GM19324 (cell line): ENCODE data around the gene MAP7D1.
"Not testable (repeated sequence)": the region's sequence is repeated elsewhere in the genome, so short reads cannot be mapped to it uniquely, and the experiment has no call there.

Source experiments
- ATAC-seq: cut with Tn5 transposase; IDR thresholded peaks from one replicate; pipeline ENCODE4 v1.9.1; 2021; ENCODE audit warnings: mild to moderate bottlenecking, moderate library complexity; ENCODE audit not compliant: unreplicated experiment, low FRiP score

Gene MAP7D1

GRCh38 chr1:36187800-36188593 lies 32.0 kb downstream of the MAP7D1 start:
- ATAC-seq = peak; percentile 62

GRCh38 chr1:36196805-36197204 lies 40.8 kb downstream of the MAP7D1 start:
- ATAC-seq = not testable (repeated sequence)

GRCh38 chr1:36198641-36199040 lies 42.7 kb downstream of the MAP7D1 start:
- ATAC-seq = no peak

GRCh38 chr1:36199934-36200741 lies 44.2 kb downstream of the MAP7D1 start:
- no peak for ATAC-seq

- ATAC-seq = no peak
These were observed 47.1 kb downstream of the MAP7D1 start for GRCh38 chr1:36203027-36203553.

GRCh38 chr1:36203554-36204346 lies 47.8 kb downstream of the MAP7D1 start:
- no peak for ATAC-seq

GRCh38 chr1:36204347-36204909 lies 48.5 kb downstream of the MAP7D1 start:
- no peak for ATAC-seq

GRCh38 chr1:36206323-36206858 lies 50.4 kb downstream of the MAP7D1 start:
- ATAC-seq = no peak

- no peak for ATAC-seq
These were observed 51.4 kb downstream of the MAP7D1 start for GRCh38 chr1:36207339-36207738.

GRCh38 chr1:36208978-36209703 lies 53.2 kb downstream of the MAP7D1 start:
- ATAC-seq = no peak

- ATAC-seq = no peak
These were observed 55.3 kb downstream of the MAP7D1 start for GRCh38 chr1:36211307-36211706.

GRCh38 chr1:36211841-36212240 lies 55.9 kb downstream of the MAP7D1 start:
- no peak for ATAC-seq

GRCh38 chr1:36212782-36213181 lies 56.8 kb downstream of the MAP7D1 start:
- no peak for ATAC-seq

- ATAC-seq = no peak
These were observed 61.7 kb downstream of the MAP7D1 start for GRCh38 chr1:36217670-36218069.

GRCh38 chr1:36221901-36222300 lies 65.9 kb downstream of the MAP7D1 start:
- not testable (repeated sequence) for ATAC-seq

GRCh38 chr1:36222481-36223380 lies 66.8 kb downstream of the MAP7D1 start:
- ATAC-seq = no peak

- peak; percentile 25 for ATAC-seq
These were observed 67.5 kb downstream of the MAP7D1 start for GRCh38 chr1:36223381-36223995.

GRCh38 chr1:36223996-36224536 lies 68.1 kb downstream of the MAP7D1 start, which contains the start of gene THRAP3:
TSS of gene THRAP3 (plus strand) at chr1:36224443. CDS start at chr1:36282564, 58,121 bp downstream.
- peak; percentile 96 for ATAC-seq
